Measurements from ENCODE around the gene RPS27A. TPM values are rescaled to one million over a fixed set of nuclear protein-coding genes. Genes with fewer than 3 reads are reported as not detected.
A peak's percentile ranks its signal among the peaks of the same experiment; 100 is the strongest.

Gene RPS27A
- total RNA-seq, 2 experiments from 2014 or later = 1,457 to 1,492 TPM

- H3K9me3 Mint-ChIP-seq = peaks cover 4% of the 10 kb centered on the region
- intact Hi-C loops (cut with micrococcal nuclease) = no loop called here
- CTCF ChIA-PET = interaction anchor here (0.6 kb wide), 1 partner anchor 408 kb away, joined by 3 read pairs; no protein-coding TSS in a partner anchor
These were observed 28.0 kb upstream of the RPS27A start for GRCh38 chr2:55204536-55204935.

GRCh38 chr2:55204950-55205349 is 27.5 kb upstream of the RPS27A start:
- Mint-ChIP-seq H3K4me3 (no peak overlapping the region), H3K27ac (no peak overlapping the region), H3K4me1 (ENCODE audit: low read depth) (no peaks in the 10 kb centered on the region), H3K27me3 (no peaks in the 10 kb centered on the region), H3K36me3 (ENCODE audit: low read depth) (peaks cover 26% of the 10 kb centered on the region), H3K9me3 (peaks cover 4% of the 10 kb centered on the region)
- POLR2A ChIA-PET = no interaction called here
- ATAC-seq (no peak), DNase-seq (no peak)
- TF ChIP-seq CTCF (IDR thresholded peaks at IDR 0.05) = no peak
- CTCF ChIA-PET = no interaction called here
- intact Hi-C loops (cut with micrococcal nuclease) = no loop called here

More at GRCh38 chr2:55204536-55204935, 28.0 kb upstream of the RPS27A start:
- Mint-ChIP-seq H3K4me1 (ENCODE audit: low read depth) (no peaks in the 10 kb centered on the region), H3K36me3 (ENCODE audit: low read depth) (peaks cover 29% of the 10 kb centered on the region), H3K4me3 (no peak overlapping the region), H3K27ac (no peak overlapping the region), H3K27me3 (no peaks in the 10 kb centered on the region)
- ATAC-seq (no peak), DNase-seq (no peak)
- TF ChIP-seq CTCF (IDR thresholded peaks at IDR 0.05) = no peak
- POLR2A ChIA-PET = interaction anchor here (0.9 kb wide), 1 partner anchor 14 kb away, joined by 3 read pairs; no protein-coding TSS in a partner anchor

- DNase-seq = no peak
- no peak for ATAC-seq
- POLR2A ChIA-PET = no interaction called here
- Mint-ChIP-seq H3K4me1 (ENCODE audit: low read depth) (no peaks in the 10 kb centered on the region), H3K27ac (no peak overlapping the region), H3K36me3 (ENCODE audit: low read depth) (no peaks in the 10 kb centered on the region), H3K4me3 (no peak overlapping the region), H3K9me3 (no peaks in the 10 kb centered on the region), H3K27me3 (no peaks in the 10 kb centered on the region)
- CTCF ChIA-PET = no interaction called here
- intact Hi-C loops (cut with micrococcal nuclease) = no loop called here
- TF ChIP-seq CTCF (IDR thresholded peaks at IDR 0.05) = no peak
These were observed 18.7 kb upstream of the RPS27A start for GRCh38 chr2:55213822-55214221.

GRCh38 chr2:55223958-55224760 is 8.3 kb upstream of the RPS27A start:
- peaks cover 37% of the 10 kb centered on the region for H3K4me1 Mint-ChIP-seq (ENCODE audit: low read depth)
- ChIA-PET CTCF (interaction anchor here (1.5 kb wide), 1 partner anchor 48 kb away, joined by 4 read pairs; no protein-coding TSS in a partner anchor), POLR2A (interaction anchor here (0.6 to 2.6 kb wide), 4 partner anchors 9 to 174 kb away, joined by 3 to 13 read pairs (median 4); partner anchors contain the start of genes CLHC1, RPS27A and RTN4)
- no peak for ATAC-seq
- peak overlapping the region; percentile 83 for H3K27ac Mint-ChIP-seq
- peak overlapping the region; percentile 67 for H3K4me3 Mint-ChIP-seq
- no peak for DNase-seq
- H3K36me3 Mint-ChIP-seq (ENCODE audit: low read depth) = peaks cover 18% of the 10 kb centered on the region
- H3K9me3 Mint-ChIP-seq = no peaks in the 10 kb centered on the region
- intact Hi-C loops (cut with micrococcal nuclease) = loop anchor here (10.0 kb wide), 2 partner anchors 209 to 649 kb away; no protein-coding TSS in a partner anchor
- no peaks in the 10 kb centered on the region for H3K27me3 Mint-ChIP-seq
- TF ChIP-seq CTCF (IDR thresholded peaks at IDR 0.05) = no peak

- H3K36me3 Mint-ChIP-seq (ENCODE audit: low read depth) = peaks cover 22% of the 10 kb centered on the region
- no peaks in the 10 kb centered on the region for H3K27me3 Mint-ChIP-seq
- POLR2A ChIA-PET = interaction anchor here (0.6 to 2.6 kb wide), 4 partner anchors 8 to 23 kb away, joined by 3 to 13 read pairs (median 4); partner anchors contain the start of genes CLHC1 and RPS27A
- TF ChIP-seq CTCF (IDR thresholded peaks at IDR 0.05) = no peak
- CTCF ChIA-PET = interaction anchor here (1.5 kb wide), 1 partner anchor 49 kb away, joined by 4 read pairs; no protein-coding TSS in a partner anchor
- peaks cover 39% of the 10 kb centered on the region for H3K4me1 Mint-ChIP-seq (ENCODE audit: low read depth)
- no peak overlapping the region for H3K27ac Mint-ChIP-seq
- intact Hi-C loops (cut with micrococcal nuclease) = loop anchor here (10.0 kb wide), 2 partner anchors 210 to 650 kb away; no protein-coding TSS in a partner anchor
- no peak overlapping the region for H3K4me3 Mint-ChIP-seq
- no peak for DNase-seq
- H3K9me3 Mint-ChIP-seq = no peaks in the 10 kb centered on the region
- no peak for ATAC-seq
These were observed 7.7 kb upstream of the RPS27A start for GRCh38 chr2:55224761-55225261.
